ENCODE data around the gene NPY. TPM values are rescaled to one million over a fixed set of nuclear protein-coding genes. Genes with fewer than 3 reads are reported as not detected.

Gene NPY
- polyA plus RNA-seq, 1 of the 3 experiments (the other 2 are of a cell fraction): 2.6 TPM

- Histone ChIP-seq H3F3A (replicated peaks; ENCODE audit: insufficient read depth) (no peaks in the 10 kb centered on the region), H3K27me3 (ENCODE audit: insufficient read depth) (no peaks in the 10 kb centered on the region), H3K9me3 (no peaks in the 10 kb centered on the region), H3K4me3 (ENCODE audit: low read depth in 2 of 2, low read length in 1 of 2) (no peak overlapping the region), H3K27ac (ENCODE audit: low read depth in 2 of 2, low read length in 1 of 2) (no peak overlapping the region), H4K20me1 (ENCODE audit: insufficient read depth) (no peaks in the 10 kb centered on the region), H2AFZ (ENCODE audit: low read depth) (no peak overlapping the region), H3K79me2 (ENCODE audit: insufficient read depth) (no peaks in the 10 kb centered on the region), H3K4me2 (no peak overlapping the region), H3K36me3 (replicated peaks in 1 of 2; ENCODE audit: control insufficient read depth in 1 of 2, insufficient read depth in 2 of 2, low read length in 1 of 2) (no peaks in the 10 kb centered on the region), H3K9me2 (no peaks in the 10 kb centered on the region), H3K4me1 (ENCODE audit: control insufficient read depth in 1 of 2, insufficient read depth in 2 of 2, low read depth in 1 of 2, low read length in 1 of 2) (no peaks in the 10 kb centered on the region), H3K9ac (no peak overlapping the region)
- WGBS (ENCODE audit: low lambda C conversion rate): 59% methylated on average over 3 of the region's 3 CpGs
- no peak for TF ChIP-seq CTCF (IDR thresholded peaks at IDR 0.05)
- TF ChIP-seq ELF1 (IDR thresholded peaks at IDR 0.05): no peak
- no peak for TF ChIP-seq SMC3 (IDR thresholded peaks at IDR 0.05; ENCODE audit: low read depth, low read length)
- no peak for TF ChIP-seq NRF1 (IDR thresholded peaks at IDR 0.05; ENCODE audit: low read depth, low read length)
- no peak for TF ChIP-seq RXRA (IDR thresholded peaks at IDR 0.05; ENCODE audit: borderline replicate concordance, low read depth)
- TF ChIP-seq MAX (IDR thresholded peaks at IDR 0.05; ENCODE audit: low read depth): no peak
- TF ChIP-seq SIN3A (IDR thresholded peaks at IDR 0.05; ENCODE audit: borderline replicate concordance, low read depth, low read length): no peak
- no peak for TF ChIP-seq USF2 (IDR thresholded peaks at IDR 0.05; ENCODE audit: borderline replicate concordance, low read depth, low read length)
- no peak for TF ChIP-seq YY1 (IDR thresholded peaks at IDR 0.05; ENCODE audit: low read depth)
- no peak for TF ChIP-seq GABPA (IDR thresholded peaks at IDR 0.05; ENCODE audit: low read depth)
- no peak for TF ChIP-seq JUND (IDR thresholded peaks at IDR 0.05)
- TF ChIP-seq RCOR1 (IDR thresholded peaks at IDR 0.05; ENCODE audit: low read length): no peak
- no peak for TF ChIP-seq USF1 (IDR thresholded peaks at IDR 0.05; ENCODE audit: borderline replicate concordance, low read depth)
- no peak for TF ChIP-seq MXI1 (IDR thresholded peaks at IDR 0.05; ENCODE audit: low read depth, low read length)
- TF ChIP-seq IRF3 (IDR thresholded peaks at IDR 0.05; ENCODE audit: low read depth, low read length): no peak
- TF ChIP-seq GATA2 (CRISPR knock-in tag; IDR thresholded peaks at IDR 0.05): no peak
- TF ChIP-seq TAF1 (IDR thresholded peaks at IDR 0.05; ENCODE audit: borderline replicate concordance, low read depth, low read length): no peak
- TF ChIP-seq EP300 (IDR thresholded peaks at IDR 0.05; ENCODE audit: borderline replicate concordance in 1 of 2, low read depth in 1 of 2, low read length in 1 of 2): no peak
- TF ChIP-seq POLR2AphosphoS5 (IDR thresholded peaks at IDR 0.05; ENCODE audit: low read depth, low read length): no peak
- no peak for TF ChIP-seq MEF2A (IDR thresholded peaks at IDR 0.05; ENCODE audit: borderline replicate concordance, low read depth)
- CTCF ChIA-PET: interaction anchor here (1.2 to 1.8 kb wide), 2 partner anchors 27 to 1009 kb away, joined by 3 to 4 read pairs; no protein-coding TSS in a partner anchor
- no peak for DNase-seq
- POLR2A ChIA-PET: no interaction called here
These were observed 23.3 kb downstream of the NPY start for GRCh38 chr7:24307326-24307725.
